SU-DHL-6 (cell line): ENCODE measurements around the gene NFKBIA.

ENCODE experiments used
- CTCF ChIP-seq: fragments of 200-600 bp; sonication (generic); IDR thresholded peaks from one replicate; pipeline ENCODE4 v1.5.1; 2017; ENCODE audit warnings: antibody characterized with exemption, mild to moderate bottlenecking, low read length, moderate library complexity; ENCODE audit not compliant: insufficient read depth, poor library complexity, severe bottlenecking
- EZH2phosphoT487 ChIP-seq: fragments of 200-600 bp; sonication (generic), shearing (Covaris generic); conservative IDR thresholded peaks from 2 replicates; pipeline ENCODE4 v1.6.1; 2018; ENCODE audit warnings: mild to moderate bottlenecking, antibody characterized with exemption, low read length, moderate library complexity, mixed read lengths

- TF ChIP-seq CTCF (no peak), EZH2phosphoT487 (no peak)
Observed at GRCh38 chr14:35367056-35367372, 37.5 kb downstream of the NFKBIA start.
